H1 (cell line): ENCODE results near the gene ANKRD29. TPM values are rescaled to one million over a fixed set of nuclear protein-coding genes. Genes with fewer than 3 reads are reported as not detected.

ENCODE experiments used
- CTCF ChIA-PET: fragments of 300-600 bp; sonication (Branson Sonifier 250); formaldehyde crosslinking; loops from one replicate; lab custom pipeline; 2021; ENCODE audit not compliant: partially characterized antibody; lab: Charles Lee
- POLR2A ChIA-PET: fragments of 300-600 bp; sonication (Branson Sonifier 250); formaldehyde crosslinking; loops from one replicate; lab custom pipeline; 2021; ENCODE audit warnings: inconsistent platforms; ENCODE audit not compliant: partially characterized antibody; lab: Charles Lee
- DNase-seq, 2 experiments: peaks; one replicate each; pipeline versions ENCODE4 v3.0.0 to v3.0.0-alpha.2; 2010 to 2022; ENCODE audit warnings: low spot score in 2 of 2, low read depth in 1 of 2, mixed read lengths in 1 of 2
- FAIRE-seq: peaks from 2 replicates; lab custom pipeline; 2011; peaks lifted over from hg19 to GRCh38; lab: Jason Lieb, UNC
- H2AFZ ChIP-seq: 2 replicates; pipeline ENCODE4 v1.8.1; 2012; ENCODE audit warnings: low read length, inconsistent platforms
- H2AK5ac ChIP-seq: 2 replicates; pipeline ENCODE4 v1.6.1; 2013; ENCODE audit warnings: low read depth, low read length
- H2BK120ac ChIP-seq: replicated peaks from 2 replicates; pipeline ENCODE3; 2013; ENCODE audit warnings: low read depth, low read length, inconsistent platforms
- H2BK12ac ChIP-seq: 2 replicates; pipeline ENCODE4 v1.6.1; 2013; ENCODE audit warnings: low read depth, low read length
- H2BK15ac ChIP-seq: 2 replicates; pipeline ENCODE4 v1.6.1; 2013; ENCODE audit warnings: low read length
- H2BK20ac ChIP-seq: 2 replicates; pipeline ENCODE4 v1.6.1; 2013; ENCODE audit warnings: low read length
- H2BK5ac ChIP-seq: 2 replicates; pipeline ENCODE4 v1.6.1; 2013; ENCODE audit warnings: low read depth, low read length
- H3K14ac ChIP-seq: 2 replicates; pipeline ENCODE4 v1.6.1; 2013; ENCODE audit warnings: inconsistent platforms; ENCODE audit not compliant: insufficient read length
- H3K18ac ChIP-seq: 2 replicates; pipeline ENCODE4 v1.6.1; 2013; ENCODE audit warnings: low read length; ENCODE audit errors: extremely low read depth
- H3K23ac ChIP-seq: 2 replicates; pipeline ENCODE4 v1.6.1; 2013; ENCODE audit warnings: inconsistent platforms; ENCODE audit not compliant: insufficient read length
- H3K23me2 ChIP-seq: 2 replicates; pipeline ENCODE4 v1.6.1; 2013; ENCODE audit warnings: low read depth, low read length
- H3K27ac ChIP-seq: 2 replicates; pipeline ENCODE4 v1.6.1; 2011; ENCODE audit warnings: low read depth, low read length, inconsistent platforms
- H3K27me3 ChIP-seq, 4 experiments: replicated peaks in 1 of 4; 1 replicate in 1 of 4; 2 replicates in 3 of 4; pipeline versions ENCODE4 v1.6.1 to v1.8.1; 2011 to 2013; ENCODE audit warnings: low read length in 3 of 4, mild to moderate bottlenecking in 3 of 4, inconsistent platforms in 2 of 4, mixed read lengths in 2 of 4, moderate library complexity in 1 of 4; ENCODE audit not compliant: control insufficient read depth in 3 of 4, insufficient read depth in 3 of 4; ENCODE audit errors: extremely low read depth in 1 of 4
- H3K36me3 ChIP-seq, 4 experiments: 2 replicates each; pipeline versions ENCODE4 v1.6.1 to v1.8.1; 2011 to 2013; ENCODE audit warnings: mild to moderate bottlenecking in 4 of 4, low read length in 3 of 4, moderate library complexity in 2 of 4, control low read depth in 1 of 4, inconsistent platforms in 1 of 4; ENCODE audit not compliant: insufficient read depth in 4 of 4, control insufficient read depth in 2 of 4
- H3K4ac ChIP-seq: replicated peaks from 2 replicates; pipeline ENCODE3; 2013; ENCODE audit warnings: low read length, low read depth, mixed read lengths, inconsistent platforms; ENCODE audit not compliant: insufficient read length
- H3K4me1 ChIP-seq, 4 experiments: replicated peaks in 1 of 4; 1 replicate in 1 of 4; 2 replicates in 3 of 4; pipeline versions ENCODE4 v1.6.1 to v1.8.1; 2011 to 2013; ENCODE audit warnings: low read length in 3 of 4, inconsistent platforms in 2 of 4, mixed read lengths in 1 of 4; ENCODE audit not compliant: insufficient read depth in 4 of 4, control insufficient read depth in 3 of 4
- H3K4me2 ChIP-seq, 2 experiments: 2 replicates each; pipeline versions ENCODE4 v1.6.1 to v1.8.1; 2011 to 2013; ENCODE audit warnings: low read depth in 2 of 2, low read length in 2 of 2, control low read depth in 1 of 2, inconsistent platforms in 1 of 2, mild to moderate bottlenecking in 1 of 2; ENCODE audit not compliant: insufficient read depth in 1 of 2
- H3K4me3 ChIP-seq, 4 experiments: fragments of 200-600, 300-600 bp in 1 of 4; sonication (generic), shearing (Covaris generic), sonication (Bioruptor Twin) in 1 of 4; 2 replicates each; pipeline versions ENCODE4 v1.5.1 to v1.8.1; 2011 to 2016; ENCODE audit warnings: low read length in 4 of 4, low read depth in 3 of 4, control low read depth in 2 of 4, inconsistent platforms in 2 of 4, mild to moderate bottlenecking in 2 of 4, mixed read lengths in 1 of 4, moderate library complexity in 1 of 4; ENCODE audit not compliant: insufficient read depth in 2 of 4; ENCODE audit errors: extremely low read depth in 1 of 4
- H3K56ac ChIP-seq: replicated peaks from 2 replicates; pipeline ENCODE3; 2013; ENCODE audit warnings: low read depth, mild to moderate bottlenecking, mixed read lengths, low read length, inconsistent platforms; ENCODE audit not compliant: insufficient read length
- H3K79me1 ChIP-seq: 2 replicates; pipeline ENCODE4 v1.6.1; 2013; ENCODE audit warnings: low read depth, low read length, control low read depth
- H3K79me2 ChIP-seq, 2 experiments: 2 replicates each; pipeline versions ENCODE4 v1.6.1 to v1.8.1; 2012 to 2013; ENCODE audit warnings: low read length in 2 of 2, mild to moderate bottlenecking in 2 of 2, inconsistent platforms in 1 of 2; ENCODE audit not compliant: insufficient read depth in 2 of 2, control insufficient read depth in 1 of 2
- H3K9ac ChIP-seq, 4 experiments: replicated peaks in 1 of 4; 1 replicate in 1 of 4; 2 replicates in 3 of 4; pipeline versions ENCODE4 v1.6.1 to v1.8.1; 2011 to 2013; ENCODE audit warnings: low read depth in 3 of 4, low read length in 3 of 4, control low read depth in 2 of 4, mild to moderate bottlenecking in 2 of 4, moderate library complexity in 2 of 4, inconsistent platforms in 1 of 4; ENCODE audit errors: extremely low read depth in 1 of 4
- H3K9me3 ChIP-seq, 2 experiments: 2 replicates each; pipeline versions ENCODE4 v1.6.1 to v1.8.1; 2012 to 2013; ENCODE audit warnings: mild to moderate bottlenecking in 2 of 2, moderate library complexity in 2 of 2, control low read depth in 1 of 2, inconsistent platforms in 1 of 2, low read depth in 1 of 2, low read length in 1 of 2, mixed read lengths in 1 of 2; ENCODE audit not compliant: insufficient read depth in 2 of 2
- H4K20me1 ChIP-seq, 2 experiments: replicated peaks in 1 of 2; 2 replicates each; pipeline versions ENCODE3 to v1.8.1; 2011 to 2013; ENCODE audit warnings: inconsistent platforms in 2 of 2, low read length in 2 of 2, mild to moderate bottlenecking in 1 of 2; ENCODE audit not compliant: insufficient read depth in 2 of 2, control insufficient read depth in 1 of 2
- H4K5ac ChIP-seq: 2 replicates; pipeline ENCODE4 v1.6.1; 2013; ENCODE audit warnings: low read length, low read depth, mixed read lengths, inconsistent platforms; ENCODE audit not compliant: insufficient read length
- H4K8ac ChIP-seq: 2 replicates; pipeline ENCODE4 v1.8.0; 2013; ENCODE audit warnings: mild to moderate bottlenecking, moderate library complexity, low read length, inconsistent platforms; ENCODE audit not compliant: insufficient read depth; ENCODE audit errors: extremely low read depth
- H4K91ac ChIP-seq: replicated peaks from 2 replicates; pipeline ENCODE3; 2013; ENCODE audit warnings: low read length, mixed read lengths, inconsistent platforms; ENCODE audit not compliant: insufficient read length
- CTCF ChIP-seq, 3 experiments: IDR thresholded peaks; 1 replicate in 2 of 3; 2 replicates in 1 of 3; pipeline versions ENCODE4 v1.5.1 to v1.6.1; 2011; ENCODE audit warnings: low read length in 3 of 3, mild to moderate bottlenecking in 3 of 3, inconsistent platforms in 2 of 3, low read depth in 1 of 3, moderate library complexity in 1 of 3; ENCODE audit not compliant: insufficient read depth in 1 of 3; ENCODE audit errors: control extremely low read depth in 1 of 3
- JUN ChIP-seq: IDR thresholded peaks from 2 replicates; pipeline ENCODE4 v1.6.1; 2011; ENCODE audit warnings: low read depth, mild to moderate bottlenecking, improper control_type of control experiment, low read length
- SP1 ChIP-seq: IDR thresholded peaks from 2 replicates; pipeline ENCODE4 v1.6.1; 2011; ENCODE audit warnings: low read depth, low read length
- SP4 ChIP-seq: IDR thresholded peaks from 2 replicates; pipeline ENCODE4 v1.6.1; 2012; ENCODE audit warnings: low read length, inconsistent platforms
- TBP ChIP-seq: IDR thresholded peaks from 2 replicates; pipeline ENCODE4 v1.6.1; 2011; ENCODE audit warnings: low read depth, low read length, improper control_type of control experiment
- WGBS, 2 experiments: shearing (Covaris generic) in 1 of 2; methylation state at CpG; one replicate each; pipeline versions ENCODE4 v1.1.6 to v1.1.7; 2013 to 2015; ENCODE audit warnings: low lambda C conversion rate in 2 of 2, mixed read lengths in 2 of 2, inconsistent platforms in 1 of 2, low coverage in 1 of 2, missing lambda C conversion rate in 1 of 2; ENCODE audit not compliant: insufficient replicate concordance in 2 of 2, insufficient coverage in 1 of 2, insufficient read length in 1 of 2; ENCODE audit errors: extremely low coverage in 1 of 2, missing lambda C conversion rate in 1 of 2; 5-methylcytosine and 5-hydroxymethylcytosine counted together
- polyA plus RNA-seq, 7 experiments: library from polyadenylated mRNA; depleted of rRNA in 3 of 7; stranded (reverse) in 5 of 7; unstranded in 2 of 7; fragments of >200 nt in 5 of 7; fragments of 200-250 nt in 2 of 7; gene quantifications; 1 replicate in 5 of 7; 2 replicates in 1 of 7; 4 replicates in 1 of 7; pipeline versions ENCODE4 v1.2.1 to v1.2.3, GENCODE V29; 2011 to 2013; ENCODE audit warnings: missing spikeins in 2 of 7, mixed read lengths in 2 of 7
- total RNA-seq: library from RNA; stranded (reverse); fragmentation: NEBNext Ultra II Directional; extraction: Animal tissue kit (Norgen Biotek cat#: 25700); gene quantifications from 2 replicates; pipeline ENCODE4 v1.2.1, GENCODE V29; 2021

The ANKRD29 gene
- total and polyA plus RNA-seq, 2 of the 8 experiments (the other 6 are each of a cell fraction or from before 2014, with no cell fraction given) = 3.0 to 7.3 TPM

GRCh38 chr18:23711426-23711825, 48.7 kb upstream of the ANKRD29 start:
- POLR2A ChIA-PET = interaction anchor here (1.0 kb wide), 1 partner anchor 428 kb away, joined by 3 read pairs; no protein-coding TSS in a partner anchor
- WGBS, 2 experiments = 90% methylated on average over 1 of the region's 1 CpG; no CpG with 5 or more reads in 1 of the 2 experiments
- H3K79me2 ChIP-seq = no peaks in the 10 kb centered on the region
- TF ChIP-seq SP1 (no peak), CTCF (IDR thresholded peaks at IDR 0.05; ENCODE audit: control extremely low read depth in 1 of 3, insufficient read depth in 1 of 3, low read depth in 1 of 3, low read length in 3 of 3) (no peak), TBP (no peak), SP4 (no peak), JUN (no peak)

More at GRCh38 chr18:23711426-23711825, 48.7 kb upstream of the ANKRD29 start:
- Histone ChIP-seq H3K23ac (no peak overlapping the region), H3K27ac (no peak overlapping the region), H3K9me3 (peaks cover 0 to 3% of the 10 kb centered on the region in 2 experiments; a peak in 1 of 4 replicates), H3K79me1 (no peaks in the 10 kb centered on the region), H2AK5ac (no peak overlapping the region), H3K27me3 (no peaks in the 10 kb centered on the region), H2BK12ac (no peak overlapping the region), H4K91ac (no peak overlapping the region), H2BK20ac (no peak overlapping the region), H3K14ac (no peak overlapping the region), H2BK5ac (no peak overlapping the region), H3K23me2 (no peaks in the 10 kb centered on the region), H3K4me2 (no peak overlapping the region), H3K4me1 (no peaks in the 10 kb centered on the region), H3K56ac (no peak overlapping the region), H2BK120ac (no peak overlapping the region), H2BK15ac (no peak overlapping the region), H4K5ac (no peak overlapping the region), H3K36me3 (no peaks in the 10 kb centered on the region), H4K8ac (no peak overlapping the region), H2AFZ (no peak overlapping the region), H3K4ac (no peak overlapping the region), H3K9ac (no peak overlapping the region), H3K4me3 (no peak overlapping the region), H4K20me1 (no peaks in the 10 kb centered on the region), H3K18ac (no peak overlapping the region)
- FAIRE-seq (no peak), DNase-seq (no peak)
- CTCF ChIA-PET = no interaction called here
